ENCODE data around the gene MAP3K7CL. TPM values are rescaled to one million over a fixed set of nuclear protein-coding genes. Genes with fewer than 3 reads are reported as not detected.

MAP3K7CL gene
- total and polyA plus RNA-seq, 2 of the 8 experiments (the other 6 are each of a cell fraction or from before 2014, with no cell fraction given) = not detected

DNA sequence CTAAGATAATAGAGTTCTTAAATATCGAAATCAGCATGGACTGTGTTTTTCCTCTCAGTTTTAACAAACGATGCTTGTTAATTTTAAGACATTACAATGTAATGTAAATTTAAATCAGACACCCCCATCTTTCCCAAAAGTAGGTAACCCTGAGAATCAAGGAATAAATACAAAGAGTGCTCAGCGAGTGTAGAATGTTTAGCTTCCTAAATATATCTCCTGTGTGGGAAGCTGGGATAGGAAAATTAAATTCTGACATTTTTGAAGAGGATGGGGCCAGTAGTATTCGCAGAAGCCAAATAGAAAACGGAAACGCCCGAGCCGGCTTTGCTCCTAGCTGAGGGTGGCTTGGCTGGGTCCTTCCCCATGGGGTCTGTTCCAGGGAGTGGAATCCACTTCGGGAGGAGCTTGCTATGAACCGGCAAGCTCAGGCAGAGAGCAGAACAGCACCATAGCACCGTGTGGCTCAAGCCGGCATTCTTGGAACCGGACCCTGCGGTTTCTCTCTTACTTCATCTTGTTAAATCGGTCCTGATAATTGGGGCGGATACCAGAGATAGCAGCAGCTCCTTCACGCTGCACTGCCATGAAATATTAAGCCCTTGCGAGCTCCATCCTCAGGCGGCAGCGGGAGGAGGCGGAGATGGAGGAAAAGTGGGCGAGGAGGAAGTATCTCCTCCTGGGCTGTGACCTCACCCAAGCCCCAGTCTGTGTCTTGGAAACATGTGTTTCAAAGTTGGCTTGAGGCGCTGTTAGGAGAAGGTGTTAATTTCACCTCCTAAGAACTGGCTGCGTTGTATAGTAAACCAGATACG is 24.9 kb downstream of the MAP3K7CL start:
- WGBS, 2 experiments (ENCODE audit: extremely low coverage in 1 of 2, insufficient coverage in 1 of 2, insufficient read length in 1 of 2, insufficient replicate concordance in 2 of 2, low coverage in 1 of 2, low lambda C conversion rate in 2 of 2, missing lambda C conversion rate in 1 of 2) = 85% methylated on average over 24 of the region's 25 CpGs; no CpG with 5 or more reads in 1 of the 2 experiments
- ChIA-PET CTCF (ENCODE audit: partially characterized antibody) (interaction anchor here (0.9 to 3.6 kb wide), 3 partner anchors 9 to 15 kb away, joined by 3 to 23 read pairs (median 3); no protein-coding TSS in a partner anchor), POLR2A (ENCODE audit: partially characterized antibody) (no interaction called here)
- H2AK5ac ChIP-seq (ENCODE audit: low read depth, low read length) = no peak overlapping the region
- no peak for DNase-seq (ENCODE audit: low read depth in 1 of 2, low spot score in 2 of 2)
- no peak overlapping the region for H2BK12ac ChIP-seq (ENCODE audit: low read depth, low read length)
- H3K9ac ChIP-seq (replicated peaks in 1 of 4; ENCODE audit: extremely low read depth in 1 of 4, low read depth in 3 of 4, low read length in 3 of 4) = no peak overlapping the region
- H3K14ac ChIP-seq (ENCODE audit: insufficient read length) = no peak overlapping the region
- peak overlapping the region; percentile 48; the same call in 1 of the 2 replicates for H4K8ac ChIP-seq (ENCODE audit: extremely low read depth, insufficient read depth, low read length)
- H2BK15ac ChIP-seq (ENCODE audit: low read length) = no peak overlapping the region
- no peaks in the 10 kb centered on the region for H3K79me1 ChIP-seq (ENCODE audit: low read depth, low read length)
- H3K27me3 ChIP-seq (replicated peaks in 1 of 4; ENCODE audit: control insufficient read depth in 3 of 4, extremely low read depth in 1 of 4, insufficient read depth in 3 of 4, low read length in 3 of 4) = no peaks in the 10 kb centered on the region
- H4K91ac ChIP-seq (replicated peaks; ENCODE audit: insufficient read length, low read length) = no peak overlapping the region
- no peaks in the 10 kb centered on the region for H3K36me3 ChIP-seq (ENCODE audit: control insufficient read depth in 2 of 4, insufficient read depth in 4 of 4, low read length in 3 of 4)
- H3K79me2 ChIP-seq (ENCODE audit: control insufficient read depth in 1 of 2, insufficient read depth in 2 of 2, low read length in 2 of 2) = no peaks in the 10 kb centered on the region
- no peak overlapping the region for H2BK120ac ChIP-seq (replicated peaks; ENCODE audit: low read depth, low read length)
- H3K4ac ChIP-seq (replicated peaks; ENCODE audit: insufficient read length, low read depth, low read length) = no peak overlapping the region
- no peak overlapping the region for H2BK20ac ChIP-seq (ENCODE audit: low read length)
- FAIRE-seq = no peak
- H3K56ac ChIP-seq (replicated peaks; ENCODE audit: insufficient read length, low read depth, low read length) = no peak overlapping the region
- H2AFZ ChIP-seq (ENCODE audit: low read length) = peak overlapping the region; percentile 67; the same call in 1 of the 2 replicates
- no peak overlapping the region for H4K5ac ChIP-seq (ENCODE audit: insufficient read length, low read depth, low read length)
- no peaks in the 10 kb centered on the region for H3K23me2 ChIP-seq (ENCODE audit: low read depth, low read length)
- no peaks in the 10 kb centered on the region for H4K20me1 ChIP-seq (replicated peaks in 1 of 2; ENCODE audit: control insufficient read depth in 1 of 2, insufficient read depth in 2 of 2, low read length in 2 of 2)
- no peak overlapping the region for H3K4me2 ChIP-seq (ENCODE audit: insufficient read depth in 1 of 2, low read depth in 2 of 2, low read length in 2 of 2)
- no peaks in the 10 kb centered on the region for H3K9me3 ChIP-seq (ENCODE audit: insufficient read depth in 2 of 2, low read depth in 1 of 2, low read length in 1 of 2)
- H3K27ac ChIP-seq (ENCODE audit: low read depth, low read length) = no peak overlapping the region
- no peak overlapping the region for H3K23ac ChIP-seq (ENCODE audit: insufficient read length)
- H3K18ac ChIP-seq (ENCODE audit: extremely low read depth, low read length) = no peak overlapping the region
- H2BK5ac ChIP-seq (ENCODE audit: low read depth, low read length) = no peak overlapping the region
- H3K4me3 ChIP-seq (ENCODE audit: extremely low read depth in 1 of 4, insufficient read depth in 2 of 4, low read depth in 3 of 4, low read length in 4 of 4) = no peak overlapping the region
- no peaks in the 10 kb centered on the region; a peak in 1 of 7 replicates for H3K4me1 ChIP-seq (replicated peaks in 1 of 4; ENCODE audit: control insufficient read depth in 3 of 4, insufficient read depth in 4 of 4, low read length in 3 of 4)
- no peak for TF ChIP-seq KDM4A (IDR thresholded peaks at IDR 0.05; ENCODE audit: low read depth, low read length, severe bottlenecking)
- TF ChIP-seq ASH2L (IDR thresholded peaks at IDR 0.05; ENCODE audit: low read length) = no peak
- no peak for TF ChIP-seq MAFK (IDR thresholded peaks at IDR 0.05; ENCODE audit: low read depth, low read length)
- TF ChIP-seq CEBPB (IDR thresholded peaks at IDR 0.05; ENCODE audit: low read depth, low read length) = no peak
- no peak for TF ChIP-seq FOSL1 (IDR thresholded peaks at IDR 0.05; ENCODE audit: insufficient read depth, low read depth, low read length)
- no peak for TF ChIP-seq CHD2 (IDR thresholded peaks at IDR 0.05; ENCODE audit: low read length)
- no peak for TF ChIP-seq POLR2AphosphoS5 (IDR thresholded peaks at IDR 0.05; ENCODE audit: low read depth, low read length)
- no peak for TF ChIP-seq TCF12 (IDR thresholded peaks at IDR 0.05; ENCODE audit: low read depth, low read length)
- no peak for TF ChIP-seq POU5F1 (IDR thresholded peaks at IDR 0.05; ENCODE audit: low read depth, low read length)
- no peak for TF ChIP-seq CBX5 (IDR thresholded peaks at IDR 0.05; ENCODE audit: low read depth, low read length)
- TF ChIP-seq HDAC2 (IDR thresholded peaks at IDR 0.05; ENCODE audit: borderline replicate concordance in 1 of 2, low read depth in 2 of 2, low read length in 2 of 2) = no peak
- TF ChIP-seq CBX8 (IDR thresholded peaks at IDR 0.05; ENCODE audit: borderline replicate concordance, low read depth, low read length) = no peak
- no peak for TF ChIP-seq TBP (IDR thresholded peaks at IDR 0.05; ENCODE audit: low read depth, low read length)
- no peak for TF ChIP-seq BCL11A (IDR thresholded peaks at IDR 0.05; ENCODE audit: low read depth in 2 of 2, low read length in 2 of 2)
